Measurements from ENCODE around the gene SIGLEC6.
"Not testable (repeated sequence)": the region's sequence is repeated elsewhere in the genome, so short reads cannot be mapped to it uniquely, and the experiment has no call there.

DNA sequence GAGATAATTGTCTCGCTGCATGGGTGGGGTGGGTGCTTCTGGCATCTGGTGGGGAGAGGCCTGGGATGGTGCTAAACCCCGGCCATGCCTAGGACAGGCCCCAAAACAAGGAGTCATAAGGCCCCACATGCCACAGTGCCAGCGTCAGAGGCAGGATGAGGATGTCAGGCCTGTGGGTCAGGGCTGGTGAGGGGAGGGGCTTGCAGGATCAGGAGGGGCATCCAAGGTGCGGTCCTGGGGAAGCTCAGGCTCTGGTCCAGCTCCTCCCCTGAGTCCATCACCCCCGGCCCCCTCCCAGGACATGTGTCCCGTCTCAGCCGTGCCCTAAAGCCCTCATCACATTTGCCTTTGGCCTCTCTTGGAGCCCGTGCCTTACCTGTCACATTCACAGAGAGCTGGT is 30.5 kb downstream of the SIGLEC6 start:
- TF ChIP-seq, protein P1, sequence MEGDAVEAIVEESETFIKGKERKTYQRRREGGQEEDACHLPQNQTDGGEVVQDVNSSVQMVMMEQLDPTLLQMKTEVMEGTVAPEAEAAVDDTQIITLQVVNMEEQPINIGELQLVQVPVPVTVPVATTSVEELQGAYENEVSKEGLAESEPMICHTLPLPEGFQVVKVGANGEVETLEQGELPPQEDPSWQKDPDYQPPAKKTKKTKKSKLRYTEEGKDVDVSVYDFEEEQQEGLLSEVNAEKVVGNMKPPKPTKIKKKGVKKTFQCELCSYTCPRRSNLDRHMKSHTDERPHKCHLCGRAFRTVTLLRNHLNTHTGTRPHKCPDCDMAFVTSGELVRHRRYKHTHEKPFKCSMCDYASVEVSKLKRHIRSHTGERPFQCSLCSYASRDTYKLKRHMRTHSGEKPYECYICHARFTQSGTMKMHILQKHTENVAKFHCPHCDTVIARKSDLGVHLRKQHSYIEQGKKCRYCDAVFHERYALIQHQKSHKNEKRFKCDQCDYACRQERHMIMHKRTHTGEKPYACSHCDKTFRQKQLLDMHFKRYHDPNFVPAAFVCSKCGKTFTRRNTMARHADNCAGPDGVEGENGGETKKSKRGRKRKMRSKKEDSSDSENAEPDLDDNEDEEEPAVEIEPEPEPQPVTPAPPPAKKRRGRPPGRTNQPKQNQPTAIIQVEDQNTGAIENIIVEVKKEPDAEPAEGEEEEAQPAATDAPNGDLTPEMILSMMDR (IDR thresholded peaks at IDR 0.05): not testable (repeated sequence)
- TF ChIP-seq SIN3A (IDR thresholded peaks at IDR 0.05; ENCODE audit: borderline replicate concordance, insufficient read depth, low read depth, low read length): not testable (repeated sequence)

Data from Panc1 (cell line).